ENCODE data around the gene ELL.

- no peak for TF ChIP-seq CTCF (IDR thresholded peaks at IDR 0.05)
- TF ChIP-seq POLR2A (IDR thresholded peaks at IDR 0.05) = no peak
Observed at GRCh38 chr19:18514800-18515682, 6.8 kb downstream of the ELL start.
